IMR-90 (cell line): ENCODE measurements around the gene AHSG. TPM values are rescaled to one million over a fixed set of nuclear protein-coding genes. Genes with fewer than 3 reads are reported as not detected.

Experiments used
- ATAC-seq: fragments of 200-7000 bp; cut with Tn5 transposase; 2 replicates; pipeline ENCODE4 v1.9.1; 2020; ENCODE audit warnings: low read depth, mild to moderate bottlenecking, moderate library complexity
- BruUV-seq: library from RNA; stranded (reverse); fragments of 400-500 nt; replicated peaks from 2 replicates; lab custom pipeline; 2021; lab: Mats Ljungman, UMichigan
- CTCF ChIA-PET: fragments of 300-600 bp; formaldehyde crosslinking; extraction: SDS; loops from one replicate; lab custom pipeline; 2021; ENCODE audit warnings: antibody characterized with exemption; lab: Yijun Ruan, JAX
- POLR2A ChIA-PET: fragments of 300-600 bp; sonication (Branson Sonifier 250); formaldehyde crosslinking; loops from one replicate; lab custom pipeline; 2022; ENCODE audit warnings: antibody characterized with exemption; ENCODE audit not compliant: unreplicated experiment; lab: Charles Lee
- DNase-seq: peaks from one replicate; pipeline ENCODE4 v3.0.0; 2013
- H2AFZ ChIP-seq: replicated peaks from 2 replicates; pipeline ENCODE3; 2013; ENCODE audit warnings: low read length, mild to moderate bottlenecking; ENCODE audit not compliant: poor library complexity
- H2AK5ac ChIP-seq: 2 replicates; pipeline ENCODE4 v1.6.1; 2013; ENCODE audit warnings: low read depth, low read length, inconsistent platforms
- H2AK9ac ChIP-seq: replicated peaks from 2 replicates; pipeline ENCODE3; 2013; ENCODE audit warnings: mild to moderate bottlenecking, low read depth, low read length, moderate library complexity; ENCODE audit not compliant: poor library complexity
- H2BK120ac ChIP-seq: 2 replicates; pipeline ENCODE4 v1.6.1; 2013; ENCODE audit warnings: low read depth, low read length, inconsistent platforms
- H2BK15ac ChIP-seq: 3 replicates; pipeline ENCODE4 v1.6.1; 2013; ENCODE audit warnings: low read depth, low read length, inconsistent platforms
- H2BK20ac ChIP-seq: 2 replicates; pipeline ENCODE4 v1.6.1; 2013; ENCODE audit warnings: low read depth, mild to moderate bottlenecking, inconsistent platforms, low read length, moderate library complexity
- H2BK5ac ChIP-seq: 2 replicates; pipeline ENCODE4 v1.6.1; 2013; ENCODE audit warnings: mild to moderate bottlenecking, low read depth, low read length, inconsistent platforms; ENCODE audit not compliant: poor library complexity, severe bottlenecking
- H3K14ac ChIP-seq: replicated peaks from 2 replicates; pipeline ENCODE4 v1.6.1; 2013; ENCODE audit warnings: low read depth, low read length, inconsistent platforms
- H3K18ac ChIP-seq: 2 replicates; pipeline ENCODE4 v1.6.1; 2013; ENCODE audit warnings: low read depth, low read length, control low read depth
- H3K23ac ChIP-seq: 2 replicates; pipeline ENCODE4 v1.6.1; 2013; ENCODE audit warnings: low read depth, low read length, inconsistent platforms
- H3K27ac ChIP-seq: 2 replicates; pipeline ENCODE4 v1.5.1; 2013; ENCODE audit warnings: mild to moderate bottlenecking, control low read depth, low read length; ENCODE audit not compliant: insufficient read depth
- H3K27me3 ChIP-seq: 2 replicates; pipeline ENCODE4 v1.6.1; 2013; ENCODE audit warnings: low read length; ENCODE audit not compliant: control insufficient read depth, insufficient read depth
- H3K36me3 ChIP-seq: 2 replicates; pipeline ENCODE4 v1.6.1; 2013; ENCODE audit warnings: low read length, mixed read lengths; ENCODE audit not compliant: control insufficient read depth, insufficient read depth
- H3K4ac ChIP-seq: 2 replicates; pipeline ENCODE4 v1.6.1; 2013; ENCODE audit warnings: low read depth, low read length, inconsistent platforms
- H3K4me1 ChIP-seq: 2 replicates; pipeline ENCODE4 v1.6.1; 2013; ENCODE audit warnings: low read length, mixed read lengths; ENCODE audit not compliant: control insufficient read depth, insufficient read depth
- H3K4me2 ChIP-seq: 2 replicates; pipeline ENCODE4 v1.6.1; 2013; ENCODE audit warnings: low read depth, mild to moderate bottlenecking, control low read depth, low read length, moderate library complexity
- H3K4me3 ChIP-seq: 2 replicates; pipeline ENCODE4 v1.5.1; 2013; ENCODE audit warnings: low read depth, mild to moderate bottlenecking, control low read depth, low read length, moderate library complexity; ENCODE audit not compliant: insufficient read depth
- H3K56ac ChIP-seq: 2 replicates; pipeline ENCODE4 v1.6.1; 2013; ENCODE audit warnings: low read length, inconsistent platforms; ENCODE audit not compliant: insufficient read depth; ENCODE audit errors: extremely low read depth
- H3K79me1 ChIP-seq, 2 experiments: 2 replicates each; pipeline ENCODE4 v1.6.1; 2013; ENCODE audit warnings: low read length in 2 of 2, inconsistent platforms in 1 of 2, low read depth in 1 of 2
- H3K9ac ChIP-seq: 2 replicates; pipeline ENCODE4 v1.6.1; 2013; ENCODE audit warnings: low read depth, low read length, control low read depth
- H3K9me1 ChIP-seq: 2 replicates; pipeline ENCODE4 v1.6.1; 2013; ENCODE audit warnings: low read length, inconsistent platforms; ENCODE audit not compliant: insufficient read depth
- H3K9me3 ChIP-seq: 2 replicates; pipeline ENCODE4 v1.6.1; 2013; ENCODE audit warnings: low read length; ENCODE audit not compliant: control insufficient read depth, insufficient read depth
- H4K20me1 ChIP-seq: 2 replicates; pipeline ENCODE4 v1.6.1; 2013; ENCODE audit warnings: low read length, inconsistent platforms; ENCODE audit not compliant: insufficient read depth
- H4K5ac ChIP-seq: 2 replicates; pipeline ENCODE4 v1.6.1; 2013; ENCODE audit warnings: mild to moderate bottlenecking, low read depth, low read length, control low read depth
- H4K8ac ChIP-seq, 2 experiments: 2 replicates each; pipeline ENCODE4 v1.6.1; 2013; ENCODE audit warnings: low read depth in 2 of 2, low read length in 2 of 2, control low read depth in 1 of 2, inconsistent platforms in 1 of 2
- H4K91ac ChIP-seq: 2 replicates; pipeline ENCODE4 v1.6.1; 2013; ENCODE audit warnings: low read depth, low read length, inconsistent platforms; ENCODE audit not compliant: insufficient read depth
- CEBPB ChIP-seq: IDR thresholded peaks from 2 replicates; pipeline ENCODE4 v1.6.1; 2012; ENCODE audit warnings: low read depth, low read length, improper control_type of control experiment
- CHD1 ChIP-seq: IDR thresholded peaks from 2 replicates; pipeline ENCODE4 v1.6.1; 2012; ENCODE audit warnings: low read depth, low read length, improper control_type of control experiment
- FOS ChIP-seq: fragments of 150-350 bp; IDR thresholded peaks from 2 replicates; pipeline ENCODE4 v1.6.1; 2016; ENCODE audit warnings: low read depth, low read length
- MAFK ChIP-seq: IDR thresholded peaks from 2 replicates; pipeline ENCODE4 v1.6.1; 2012; ENCODE audit warnings: low read depth, low read length, improper control_type of control experiment
- MXI1 ChIP-seq: IDR thresholded peaks from 2 replicates; pipeline ENCODE4 v1.6.1; 2012; ENCODE audit warnings: low read depth, mild to moderate bottlenecking, low read length, moderate library complexity, borderline replicate concordance
- RFX5 ChIP-seq: IDR thresholded peaks from 2 replicates; pipeline ENCODE4 v1.8.0; 2012; ENCODE audit warnings: low read depth, mild to moderate bottlenecking, low read length, moderate library complexity
- SMC3 ChIP-seq: fragments of 150-350 bp; IDR thresholded peaks from 2 replicates; pipeline ENCODE4 v1.6.1; 2016; ENCODE audit warnings: low read depth, mild to moderate bottlenecking, antibody characterized with exemption, low read length, moderate library complexity
- WGBS, 2 experiments: methylation state at CpG; one replicate each; pipeline versions ENCODE4 v1.1.5 to v1.1.7; 2013; ENCODE audit warnings: missing lambda C conversion rate in 2 of 2; ENCODE audit not compliant: insufficient read length in 1 of 2; ENCODE audit errors: extremely low coverage in 2 of 2; 5-methylcytosine and 5-hydroxymethylcytosine counted together
- dilution Hi-C: fragments of 300-500 bp; cut with HindIII; formaldehyde crosslinking; loops from one replicate; pipeline ENCODE4 v1.14.3; 2018; ENCODE audit warnings: low sequenced_read_pairs; ENCODE audit not compliant: unreplicated experiment
- in situ Hi-C: fragments of 300-500 bp; cut with MboI; formaldehyde crosslinking; loops from 3 replicates; pipeline ENCODE4 v1.14.3; 2019; ENCODE audit warnings: low sequenced_read_pairs, inconsistent platforms, mixed read lengths
- intact Hi-C: fragments of 100-400 bp; cut with micrococcal nuclease; formaldehyde crosslinking; loops from 2 replicates; pipeline ENCODE4 v1.10.0; 2022
- polyA plus RNA-seq, 3 experiments: library from polyadenylated mRNA; depleted of rRNA; stranded (reverse); fragments of >200 nt; gene quantifications; 2 replicates each; pipeline ENCODE4 v1.2.3, GENCODE V29; 2012; ENCODE audit warnings: low replicate concordance in 1 of 3
- total RNA-seq: library from RNA; depleted of rRNA; stranded (reverse); fragments of >200 nt; gene quantifications from 2 replicates; pipeline ENCODE4 v1.2.3, GENCODE V29; 2012
- TF ChIP-seq, protein P1 (sequence below): fragments of 150-350 bp; IDR thresholded peaks from 2 replicates; pipeline ENCODE4 v1.6.1; 2017; ENCODE audit warnings: mild to moderate bottlenecking, antibody characterized with exemption, low read length, low read depth
- TF ChIP-seq, protein P2 (sequence below): fragments of 150-350 bp; IDR thresholded peaks from 2 replicates; pipeline ENCODE4 v1.6.1; 2016; ENCODE audit warnings: low read depth, mild to moderate bottlenecking, low read length, moderate library complexity, borderline replicate concordance
- TF ChIP-seq, protein P3 (sequence below): conservative IDR thresholded peaks from 2 replicates; pipeline ENCODE4 v1.5.1; 2012; ENCODE audit warnings: mild to moderate bottlenecking, low read depth, low read length, improper control_type of control experiment

Gene AHSG
- total and polyA plus RNA-seq, 2 of the 4 experiments (the other 2 are of a cell fraction): not detected

GRCh38 chr3:186639778-186640472, 27.1 kb downstream of the AHSG start, which contains the start of gene FETUB:
Gene FETUB, plus strand, starts transcription at chr3:186640399. Its CDS starts 62 bp downstream, at chr3:186640461.
- CTCF ChIA-PET: no interaction called here
- dilution Hi-C loops: no loop called here
- H3K27ac ChIP-seq: no peak within 1 kb of the TSS
- no peak within 1 kb of the TSS for H2BK15ac ChIP-seq
- POLR2A ChIA-PET: no interaction called here
- H4K8ac ChIP-seq: no peak within 1 kb of the TSS
- no peaks in the 10 kb centered on the region for H4K20me1 ChIP-seq
- no peak within 1 kb of the TSS for H2BK120ac ChIP-seq
- no peak within 1 kb of the TSS for H2BK20ac ChIP-seq
- H3K9ac ChIP-seq: no peak within 1 kb of the TSS
- TF ChIP-seq CHD1 (no peak), SMC3 (no peak), MAFK (no peak), MXI1 (no peak), FOS (no peak), RFX5 (no peak), CEBPB (no peak)
- TF ChIP-seq, protein P1, sequence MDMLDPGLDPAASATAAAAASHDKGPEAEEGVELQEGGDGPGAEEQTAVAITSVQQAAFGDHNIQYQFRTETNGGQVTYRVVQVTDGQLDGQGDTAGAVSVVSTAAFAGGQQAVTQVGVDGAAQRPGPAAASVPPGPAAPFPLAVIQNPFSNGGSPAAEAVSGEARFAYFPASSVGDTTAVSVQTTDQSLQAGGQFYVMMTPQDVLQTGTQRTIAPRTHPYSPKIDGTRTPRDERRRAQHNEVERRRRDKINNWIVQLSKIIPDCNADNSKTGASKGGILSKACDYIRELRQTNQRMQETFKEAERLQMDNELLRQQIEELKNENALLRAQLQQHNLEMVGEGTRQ: no peak
- TF ChIP-seq, protein P2, sequence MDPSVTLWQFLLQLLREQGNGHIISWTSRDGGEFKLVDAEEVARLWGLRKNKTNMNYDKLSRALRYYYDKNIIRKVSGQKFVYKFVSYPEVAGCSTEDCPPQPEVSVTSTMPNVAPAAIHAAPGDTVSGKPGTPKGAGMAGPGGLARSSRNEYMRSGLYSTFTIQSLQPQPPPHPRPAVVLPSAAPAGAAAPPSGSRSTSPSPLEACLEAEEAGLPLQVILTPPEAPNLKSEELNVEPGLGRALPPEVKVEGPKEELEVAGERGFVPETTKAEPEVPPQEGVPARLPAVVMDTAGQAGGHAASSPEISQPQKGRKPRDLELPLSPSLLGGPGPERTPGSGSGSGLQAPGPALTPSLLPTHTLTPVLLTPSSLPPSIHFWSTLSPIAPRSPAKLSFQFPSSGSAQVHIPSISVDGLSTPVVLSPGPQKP: no peak
- TF ChIP-seq, protein P3, sequence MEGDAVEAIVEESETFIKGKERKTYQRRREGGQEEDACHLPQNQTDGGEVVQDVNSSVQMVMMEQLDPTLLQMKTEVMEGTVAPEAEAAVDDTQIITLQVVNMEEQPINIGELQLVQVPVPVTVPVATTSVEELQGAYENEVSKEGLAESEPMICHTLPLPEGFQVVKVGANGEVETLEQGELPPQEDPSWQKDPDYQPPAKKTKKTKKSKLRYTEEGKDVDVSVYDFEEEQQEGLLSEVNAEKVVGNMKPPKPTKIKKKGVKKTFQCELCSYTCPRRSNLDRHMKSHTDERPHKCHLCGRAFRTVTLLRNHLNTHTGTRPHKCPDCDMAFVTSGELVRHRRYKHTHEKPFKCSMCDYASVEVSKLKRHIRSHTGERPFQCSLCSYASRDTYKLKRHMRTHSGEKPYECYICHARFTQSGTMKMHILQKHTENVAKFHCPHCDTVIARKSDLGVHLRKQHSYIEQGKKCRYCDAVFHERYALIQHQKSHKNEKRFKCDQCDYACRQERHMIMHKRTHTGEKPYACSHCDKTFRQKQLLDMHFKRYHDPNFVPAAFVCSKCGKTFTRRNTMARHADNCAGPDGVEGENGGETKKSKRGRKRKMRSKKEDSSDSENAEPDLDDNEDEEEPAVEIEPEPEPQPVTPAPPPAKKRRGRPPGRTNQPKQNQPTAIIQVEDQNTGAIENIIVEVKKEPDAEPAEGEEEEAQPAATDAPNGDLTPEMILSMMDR: no peak
- H4K91ac ChIP-seq: no peak within 1 kb of the TSS
- no peaks in the 10 kb centered on the region for H3K36me3 ChIP-seq
- no peak within 1 kb of the TSS for H2AK9ac ChIP-seq
- DNase-seq (no peak), ATAC-seq (no peak)
- H2AK5ac ChIP-seq: no peak within 1 kb of the TSS
- H3K4me2 ChIP-seq: no peak within 1 kb of the TSS
- no peak within 1 kb of the TSS for H4K5ac ChIP-seq
- H3K27me3 ChIP-seq: peaks cover 23% of the 10 kb centered on the region
- no peak within 1 kb of the TSS for H3K14ac ChIP-seq
- H2AFZ ChIP-seq: no peak within 1 kb of the TSS
- no peaks in the 10 kb centered on the region for H3K4me1 ChIP-seq
- H3K4me3 ChIP-seq: no peak within 1 kb of the TSS
- H2BK5ac ChIP-seq: no peak within 1 kb of the TSS
- H3K18ac ChIP-seq: no peak within 1 kb of the TSS
- intact Hi-C loops: no loop called here
- no peak within 1 kb of the TSS for H3K4ac ChIP-seq
- H3K79me1 ChIP-seq: no peaks in the 10 kb centered on the region
- in situ Hi-C loops: no loop called here
- whole genome bisulfite sequencing, 2 experiments: no CpG with 5 or more reads among the region's 1 CpG
- no peaks in the 10 kb centered on the region for H3K9me1 ChIP-seq
- no peak within 1 kb of the TSS for H3K23ac ChIP-seq
- H3K9me3 ChIP-seq: no peaks in the 10 kb centered on the region
- no peak within 1 kb of the TSS for H3K56ac ChIP-seq
- BruUV-seq: no TSS peak
